ENCODE measurements around the gene PRMT1. TPM values are rescaled to one million over a fixed set of nuclear protein-coding genes. Genes with fewer than 3 reads are reported as not detected.

Gene PRMT1
- total RNA-seq, 2 donors from 2014 or later, result 142 to 300 TPM

GRCh38 chr19:49643466-49643865 lies 33.6 kb upstream of the PRMT1 start:
- Histone ChIP-seq H3K4me1 (replicated peaks) (peaks cover 18% of the 10 kb centered on the region), H3K27ac (no peak overlapping the region), H3K4me3 (no peak overlapping the region), H3K9me3 (no peaks in the 10 kb centered on the region), H3K36me3 (peaks cover 0 to 6% of the 10 kb centered on the region in 2 donors), H3K27me3 (replicated peaks; ENCODE audit: insufficient read depth) (no peaks in the 10 kb centered on the region)
- no peak for DNase-seq (ENCODE audit: low spot score)
- intact Hi-C loops (cut with DNase I), result loop anchor here (2.0 kb wide), 1 partner anchor 33 kb away; the partner anchor contains the start of gene PRMT1
- TF ChIP-seq CTCF (IDR thresholded peaks at IDR 0.05) (no peak), POLR2AphosphoS5 (IDR thresholded peaks at IDR 0.05) (no peak), POLR2A (IDR thresholded peaks at IDR 0.05) (no peak)
- 63% methylated on average over 2 of the region's 2 CpGs for WGBS

GRCh38 chr19:49645592-49645991 lies 31.5 kb upstream of the PRMT1 start:
- H3K9me3 ChIP-seq, result no peaks in the 10 kb centered on the region
- DNase-seq (ENCODE audit: low spot score), result no peak
- H3K4me3 ChIP-seq, result no peak overlapping the region
- H3K27me3 ChIP-seq (replicated peaks; ENCODE audit: insufficient read depth), result no peaks in the 10 kb centered on the region
- peaks cover 13% of the 10 kb centered on the region for H3K4me1 ChIP-seq (replicated peaks)
- H3K36me3 ChIP-seq, result peaks cover 3 to 6% of the 10 kb centered on the region in 2 donors
- intact Hi-C loops (cut with DNase I), result no loop called here
- WGBS, result 84% methylated on average over 11 of the region's 11 CpGs
- TF ChIP-seq CTCF (IDR thresholded peaks at IDR 0.05) (no peak), POLR2A (IDR thresholded peaks at IDR 0.05) (no peak), POLR2AphosphoS5 (IDR thresholded peaks at IDR 0.05) (no peak)
- H3K27ac ChIP-seq, result no peak overlapping the region

GRCh38 chr19:49645995-49646394 lies 31.1 kb upstream of the PRMT1 start:
- 89% methylated on average over 13 of the region's 13 CpGs for WGBS
- DNase-seq (ENCODE audit: low spot score), result no peak
- Histone ChIP-seq H3K27me3 (replicated peaks; ENCODE audit: insufficient read depth) (no peaks in the 10 kb centered on the region), H3K27ac (no peak overlapping the region), H3K36me3 (peaks cover 4 to 6% of the 10 kb centered on the region in 2 donors), H3K9me3 (no peaks in the 10 kb centered on the region), H3K4me1 (replicated peaks) (peaks cover 13% of the 10 kb centered on the region), H3K4me3 (no peak overlapping the region)
- intact Hi-C loops (cut with DNase I), result no loop called here
- no peak for TF ChIP-seq CTCF (IDR thresholded peaks at IDR 0.05)
- TF ChIP-seq POLR2A (IDR thresholded peaks at IDR 0.05), result no peak
- no peak for TF ChIP-seq POLR2AphosphoS5 (IDR thresholded peaks at IDR 0.05)

- H3K27ac ChIP-seq, result no peak overlapping the region
- peaks cover 4 to 12% of the 10 kb centered on the region in 2 donors for H3K36me3 ChIP-seq
- no peak for DNase-seq (ENCODE audit: low spot score)
- no peaks in the 10 kb centered on the region for H3K27me3 ChIP-seq (replicated peaks; ENCODE audit: insufficient read depth)
- no peaks in the 10 kb centered on the region for H3K9me3 ChIP-seq
- intact Hi-C loops (cut with DNase I), result no loop called here
- TF ChIP-seq POLR2AphosphoS5 (IDR thresholded peaks at IDR 0.05), result no peak
- TF ChIP-seq POLR2A (IDR thresholded peaks at IDR 0.05), result no peak
- no peak for TF ChIP-seq CTCF (IDR thresholded peaks at IDR 0.05)
- peaks cover 13% of the 10 kb centered on the region for H3K4me1 ChIP-seq (replicated peaks)
- no peak overlapping the region for H3K4me3 ChIP-seq
- 93% methylated on average over 17 of the region's 17 CpGs for WGBS
Measured at GRCh38 chr19:49646586-49646985, 30.5 kb upstream of the PRMT1 start.

- H3K4me1 ChIP-seq (replicated peaks), result no peaks in the 10 kb centered on the region
- no peaks in the 10 kb centered on the region for H3K9me3 ChIP-seq
- no peak overlapping the region for H3K4me3 ChIP-seq
- TF ChIP-seq POLR2AphosphoS5 (IDR thresholded peaks at IDR 0.05), result no peak
- TF ChIP-seq CTCF (IDR thresholded peaks at IDR 0.05), result no peak
- no peak for TF ChIP-seq POLR2A (IDR thresholded peaks at IDR 0.05)
- H3K27ac ChIP-seq, result no peak overlapping the region
- DNase-seq (ENCODE audit: low spot score), result no peak
- 95% methylated on average over 64 of the region's 72 CpGs for WGBS
- H3K27me3 ChIP-seq (replicated peaks; ENCODE audit: insufficient read depth), result no peaks in the 10 kb centered on the region
- H3K36me3 ChIP-seq, result peaks cover 25 to 36% of the 10 kb centered on the region in 2 donors
- intact Hi-C loops (cut with DNase I), result no loop called here
Measured at GRCh38 chr19:49651029-49651819, 25.8 kb upstream of the PRMT1 start.
